Measurements from ENCODE around the gene GPR155. TPM values are rescaled to one million over a fixed set of nuclear protein-coding genes. Genes with fewer than 3 reads are reported as not detected.

GPR155 gene
- total RNA-seq, 1 experiment from 2014 or later: 2.1 TPM

GRCh38 chr2:174385201-174385600 is 101.6 kb downstream of the GPR155 start:
- TF ChIP-seq SIN3A (IDR thresholded peaks at IDR 0.05; ENCODE audit: borderline replicate concordance, insufficient read depth, low read depth, low read length) (no peak), POLR2AphosphoS5 (IDR thresholded peaks at IDR 0.05; ENCODE audit: low read depth, low read length) (no peak), REST (IDR thresholded peaks at IDR 0.05; ENCODE audit: insufficient read depth in 1 of 2, low read depth in 2 of 2, low read length in 1 of 2) (no peak), TCF7L2 (IDR thresholded peaks at IDR 0.05; ENCODE audit: low read depth, low read length) (no peak)
- TF ChIP-seq, protein P1, sequence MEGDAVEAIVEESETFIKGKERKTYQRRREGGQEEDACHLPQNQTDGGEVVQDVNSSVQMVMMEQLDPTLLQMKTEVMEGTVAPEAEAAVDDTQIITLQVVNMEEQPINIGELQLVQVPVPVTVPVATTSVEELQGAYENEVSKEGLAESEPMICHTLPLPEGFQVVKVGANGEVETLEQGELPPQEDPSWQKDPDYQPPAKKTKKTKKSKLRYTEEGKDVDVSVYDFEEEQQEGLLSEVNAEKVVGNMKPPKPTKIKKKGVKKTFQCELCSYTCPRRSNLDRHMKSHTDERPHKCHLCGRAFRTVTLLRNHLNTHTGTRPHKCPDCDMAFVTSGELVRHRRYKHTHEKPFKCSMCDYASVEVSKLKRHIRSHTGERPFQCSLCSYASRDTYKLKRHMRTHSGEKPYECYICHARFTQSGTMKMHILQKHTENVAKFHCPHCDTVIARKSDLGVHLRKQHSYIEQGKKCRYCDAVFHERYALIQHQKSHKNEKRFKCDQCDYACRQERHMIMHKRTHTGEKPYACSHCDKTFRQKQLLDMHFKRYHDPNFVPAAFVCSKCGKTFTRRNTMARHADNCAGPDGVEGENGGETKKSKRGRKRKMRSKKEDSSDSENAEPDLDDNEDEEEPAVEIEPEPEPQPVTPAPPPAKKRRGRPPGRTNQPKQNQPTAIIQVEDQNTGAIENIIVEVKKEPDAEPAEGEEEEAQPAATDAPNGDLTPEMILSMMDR (IDR thresholded peaks at IDR 0.05): no peak
- Histone ChIP-seq H3K27me3 (ENCODE audit: control insufficient read depth, insufficient read depth, low read length) (no peaks in the 10 kb centered on the region), H3K4me3 (ENCODE audit: low read depth in 2 of 2, low read length in 2 of 2) (no peak overlapping the region), H3K36me3 (ENCODE audit: control insufficient read depth, insufficient read depth, low read length) (peaks cover 8% of the 10 kb centered on the region; the same call in 1 of the 2 replicates), H3K27ac (ENCODE audit: low read length) (no peak overlapping the region), H3K4me1 (ENCODE audit: control insufficient read depth, insufficient read depth, low read length) (no peaks in the 10 kb centered on the region), H3K9me3 (ENCODE audit: control insufficient read depth, insufficient read depth, low read depth, low read length) (no peaks in the 10 kb centered on the region)
- ATAC-seq (no peak), DNase-seq (ENCODE audit: low read depth, low spot score) (no peak)
- intact Hi-C loops (cut with micrococcal nuclease; ENCODE audit: unreplicated experiment) (no loop called here), in situ Hi-C loops (cut with HindIII; ENCODE audit: low pct_unique_long_range_greater_than_20kb, low sequenced_read_pairs) (no loop called here)
- CTCF ChIA-PET: no interaction called here
- POLR2A ChIA-PET: no interaction called here
- no TSS peak for BruUV-seq (replicated peaks)

- no TSS peak for BruUV-seq (replicated peaks)
- intact Hi-C loops (cut with micrococcal nuclease; ENCODE audit: unreplicated experiment) (no loop called here), in situ Hi-C loops (cut with HindIII; ENCODE audit: low pct_unique_long_range_greater_than_20kb, low sequenced_read_pairs) (no loop called here)
- DNase-seq (ENCODE audit: low read depth, low spot score) (no peak), ATAC-seq (no peak)
- Histone ChIP-seq H3K27ac (ENCODE audit: low read length) (no peak overlapping the region), H3K4me1 (ENCODE audit: control insufficient read depth, insufficient read depth, low read length) (no peaks in the 10 kb centered on the region), H3K36me3 (ENCODE audit: control insufficient read depth, insufficient read depth, low read length) (peaks cover 10% of the 10 kb centered on the region; the same call in 1 of the 2 replicates), H3K4me3 (ENCODE audit: low read depth in 2 of 2, low read length in 2 of 2) (no peak overlapping the region), H3K27me3 (ENCODE audit: control insufficient read depth, insufficient read depth, low read length) (no peaks in the 10 kb centered on the region), H3K9me3 (ENCODE audit: control insufficient read depth, insufficient read depth, low read depth, low read length) (no peaks in the 10 kb centered on the region)
- ChIA-PET CTCF (interaction anchor here (0.6 kb wide), 1 partner anchor 10 kb away, joined by 3 read pairs; no protein-coding TSS in a partner anchor), POLR2A (no interaction called here)
- TF ChIP-seq, protein P1 (IDR thresholded peaks at IDR 0.05): no peak
- TF ChIP-seq SIN3A (IDR thresholded peaks at IDR 0.05; ENCODE audit: borderline replicate concordance, insufficient read depth, low read depth, low read length) (no peak), REST (IDR thresholded peaks at IDR 0.05; ENCODE audit: insufficient read depth in 1 of 2, low read depth in 2 of 2, low read length in 1 of 2) (no peak), POLR2AphosphoS5 (IDR thresholded peaks at IDR 0.05; ENCODE audit: low read depth, low read length) (no peak)
These were observed 103.0 kb downstream of the GPR155 start for GRCh38 chr2:174383796-174384195.

Other genes starting within 250 kb of the GPR155 start
- 126 TPM for gene OLA1, start 238.5 kb downstream of the GPR155 start, total RNA-seq (2021; ENCODE audit: unreplicated experiment)
- not detected for gene SP9, start 152.1 kb downstream of the GPR155 start, total RNA-seq (2021; ENCODE audit: unreplicated experiment)
- gene SCRN3, start 91.3 kb downstream of the GPR155 start, total RNA-seq (2021; ENCODE audit: unreplicated experiment): 16.2 TPM
- 8.3 TPM for gene WIPF1, start 110.8 kb upstream of the GPR155 start, total RNA-seq (2021; ENCODE audit: unreplicated experiment)